ENCODE results near the gene C3orf85.

- TF ChIP-seq RBBP5 (conservative IDR thresholded peaks at IDR 0.05), result no peak
- TF ChIP-seq SMC3 (IDR thresholded peaks at IDR 0.05; ENCODE audit: borderline replicate concordance, low read length), result no peak
- TF ChIP-seq, protein P1, sequence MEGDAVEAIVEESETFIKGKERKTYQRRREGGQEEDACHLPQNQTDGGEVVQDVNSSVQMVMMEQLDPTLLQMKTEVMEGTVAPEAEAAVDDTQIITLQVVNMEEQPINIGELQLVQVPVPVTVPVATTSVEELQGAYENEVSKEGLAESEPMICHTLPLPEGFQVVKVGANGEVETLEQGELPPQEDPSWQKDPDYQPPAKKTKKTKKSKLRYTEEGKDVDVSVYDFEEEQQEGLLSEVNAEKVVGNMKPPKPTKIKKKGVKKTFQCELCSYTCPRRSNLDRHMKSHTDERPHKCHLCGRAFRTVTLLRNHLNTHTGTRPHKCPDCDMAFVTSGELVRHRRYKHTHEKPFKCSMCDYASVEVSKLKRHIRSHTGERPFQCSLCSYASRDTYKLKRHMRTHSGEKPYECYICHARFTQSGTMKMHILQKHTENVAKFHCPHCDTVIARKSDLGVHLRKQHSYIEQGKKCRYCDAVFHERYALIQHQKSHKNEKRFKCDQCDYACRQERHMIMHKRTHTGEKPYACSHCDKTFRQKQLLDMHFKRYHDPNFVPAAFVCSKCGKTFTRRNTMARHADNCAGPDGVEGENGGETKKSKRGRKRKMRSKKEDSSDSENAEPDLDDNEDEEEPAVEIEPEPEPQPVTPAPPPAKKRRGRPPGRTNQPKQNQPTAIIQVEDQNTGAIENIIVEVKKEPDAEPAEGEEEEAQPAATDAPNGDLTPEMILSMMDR (IDR thresholded peaks at IDR 0.05 in 2 of 3, conservative IDR thresholded peaks at IDR 0.05 in 1 of 3; ENCODE audit: control insufficient read depth in 2 of 3, extremely low read depth in 1 of 3, insufficient read depth in 1 of 3, low read depth in 3 of 3, low read length in 3 of 3), result no peak
- TF ChIP-seq EGR1 (IDR thresholded peaks at IDR 0.05; ENCODE audit: borderline replicate concordance in 1 of 2, low read depth in 2 of 2, low read length in 2 of 2), result no peak
- no peak for TF ChIP-seq ZNF217 (IDR thresholded peaks at IDR 0.05)
- no peak for TF ChIP-seq ZNF24 (IDR thresholded peaks at IDR 0.05)
These were observed 10.6 kb upstream of the C3orf85 start for GRCh38 chr3:109125902-109126301.
